GM21723 (cell line): Measurements from ENCODE around the gene GCDH.
"Not testable (repeated sequence)": the region's sequence is repeated elsewhere in the genome, so short reads cannot be mapped to it uniquely, and the experiment has no call there.

Source experiments
- ATAC-seq: cut with Tn5 transposase; IDR thresholded peaks from one replicate; pipeline ENCODE4 v1.9.1; 2021; ENCODE audit warnings: mild to moderate bottlenecking, moderate library complexity; ENCODE audit not compliant: unreplicated experiment

GCDH gene

GRCh38 chr19:12890787-12891552, at the start of gene GCDH:
Gene GCDH (plus strand): TSS chr19:12891160. CDS start chr19:12891305, 145 bp downstream.
- ATAC-seq = peak; percentile 87

GRCh38 chr19:12842511-12842910, 48.4 kb upstream of the GCDH start:
- no peak for ATAC-seq

GRCh38 chr19:12843328-12843727, 47.6 kb upstream of the GCDH start:
- ATAC-seq = no peak

DNA sequence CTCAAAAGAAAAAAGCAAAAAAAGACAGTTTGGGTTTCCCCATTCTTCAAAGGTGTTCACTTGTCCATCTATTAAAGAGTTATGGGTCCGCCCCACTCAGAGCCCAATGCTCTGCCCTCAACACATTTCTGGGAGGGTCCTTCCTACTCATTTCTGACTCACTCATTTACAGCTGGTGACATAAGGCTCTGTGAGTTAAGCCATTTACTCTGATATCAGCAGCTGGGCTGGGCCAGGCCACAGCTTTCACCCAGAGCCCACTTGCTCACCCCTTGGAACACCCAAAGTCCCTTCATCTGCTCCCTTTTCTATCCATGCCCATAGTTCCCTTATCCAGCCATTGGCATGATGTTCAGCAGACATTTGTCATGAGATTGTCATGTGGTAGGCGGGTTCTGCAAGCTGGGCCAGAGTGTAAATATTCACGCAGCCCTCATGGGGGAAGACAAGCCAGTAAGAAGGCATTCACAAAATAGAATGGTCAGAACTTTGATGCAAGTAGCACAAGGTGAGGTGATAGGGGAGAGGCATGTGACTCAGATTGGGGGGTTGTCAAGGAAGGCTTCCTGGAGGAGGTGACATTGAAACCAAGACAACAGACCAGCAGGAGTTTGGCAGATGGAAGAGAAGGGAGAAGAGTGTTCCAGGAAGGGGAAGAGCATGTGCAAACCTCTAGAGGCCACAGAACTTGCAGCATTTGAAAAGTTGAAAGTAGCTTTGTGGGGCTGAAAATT, 46.8 kb upstream of the GCDH start:
- ATAC-seq = no peak

DNA sequence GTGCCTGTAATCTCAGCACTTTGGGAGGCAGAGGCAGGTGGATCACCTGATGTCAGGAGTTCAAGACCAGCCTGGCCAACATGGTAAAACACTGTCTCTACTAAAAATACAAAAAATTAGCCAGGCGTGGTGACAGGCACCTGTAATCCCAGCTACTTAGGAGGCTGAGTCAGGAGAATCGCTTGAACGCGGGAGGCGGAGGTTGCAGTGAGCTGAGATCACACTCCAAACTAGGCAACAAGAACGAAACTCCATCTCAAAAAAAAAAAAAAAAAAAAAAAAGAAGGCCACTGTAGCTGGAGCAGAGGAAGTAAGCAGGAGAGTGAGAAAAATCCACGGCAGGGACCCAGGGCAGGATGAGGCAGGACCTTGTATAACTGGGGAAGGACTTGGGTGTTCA, 44.3 kb upstream of the GCDH start:
- not testable (repeated sequence) for ATAC-seq

DNA sequence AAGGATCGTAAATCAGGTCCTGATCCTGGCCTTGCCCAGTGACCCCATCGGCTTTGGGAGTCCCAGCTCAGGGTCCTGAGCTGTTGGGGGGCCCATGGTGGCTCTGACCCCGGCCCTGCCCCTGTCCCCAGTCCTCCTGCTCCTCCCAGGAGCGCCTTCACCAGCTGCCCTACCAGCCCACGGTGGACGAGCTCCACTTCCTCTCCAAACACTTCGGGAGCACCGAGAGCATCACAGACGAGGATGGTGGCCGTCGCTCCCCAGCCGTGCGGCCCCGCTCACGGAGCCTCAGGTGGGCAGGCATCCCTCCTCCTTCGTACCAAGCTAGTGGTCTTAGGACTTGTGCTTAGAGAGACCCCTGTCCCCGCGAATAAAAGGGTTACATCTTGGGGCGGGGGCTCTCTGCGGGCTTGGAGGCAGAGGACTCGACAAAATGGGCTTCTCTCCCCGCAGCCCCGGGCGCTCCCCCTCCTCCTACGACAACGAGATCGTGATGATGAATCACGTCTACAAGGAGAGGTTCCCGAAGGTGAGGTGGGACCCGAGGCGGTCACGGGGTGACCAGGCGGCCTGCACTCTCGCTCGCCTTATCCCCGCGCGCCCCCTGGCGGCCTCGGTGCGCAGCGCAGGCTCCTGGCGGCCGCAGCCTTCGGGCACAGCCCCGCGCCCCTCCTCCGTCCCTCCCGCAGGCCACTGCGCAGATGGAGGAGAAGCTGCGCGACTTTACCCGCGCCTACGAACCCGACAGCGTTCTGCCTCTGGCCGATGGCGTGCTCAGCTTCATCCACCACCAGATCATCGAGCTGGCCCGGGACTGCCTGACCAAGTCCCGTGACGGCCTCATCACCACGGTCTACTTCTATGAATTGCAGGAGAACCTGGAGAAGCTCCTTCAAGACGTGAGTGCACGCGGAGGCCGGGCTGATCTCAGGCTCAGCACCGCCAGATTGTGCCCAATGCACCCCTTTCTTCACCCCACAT, 43.5 kb upstream of the GCDH start:
- peak; percentile 56 for ATAC-seq

- ATAC-seq = no peak
These were observed 34.3 kb upstream of the GCDH start for GRCh38 chr19:12856653-12857052.

DNA sequence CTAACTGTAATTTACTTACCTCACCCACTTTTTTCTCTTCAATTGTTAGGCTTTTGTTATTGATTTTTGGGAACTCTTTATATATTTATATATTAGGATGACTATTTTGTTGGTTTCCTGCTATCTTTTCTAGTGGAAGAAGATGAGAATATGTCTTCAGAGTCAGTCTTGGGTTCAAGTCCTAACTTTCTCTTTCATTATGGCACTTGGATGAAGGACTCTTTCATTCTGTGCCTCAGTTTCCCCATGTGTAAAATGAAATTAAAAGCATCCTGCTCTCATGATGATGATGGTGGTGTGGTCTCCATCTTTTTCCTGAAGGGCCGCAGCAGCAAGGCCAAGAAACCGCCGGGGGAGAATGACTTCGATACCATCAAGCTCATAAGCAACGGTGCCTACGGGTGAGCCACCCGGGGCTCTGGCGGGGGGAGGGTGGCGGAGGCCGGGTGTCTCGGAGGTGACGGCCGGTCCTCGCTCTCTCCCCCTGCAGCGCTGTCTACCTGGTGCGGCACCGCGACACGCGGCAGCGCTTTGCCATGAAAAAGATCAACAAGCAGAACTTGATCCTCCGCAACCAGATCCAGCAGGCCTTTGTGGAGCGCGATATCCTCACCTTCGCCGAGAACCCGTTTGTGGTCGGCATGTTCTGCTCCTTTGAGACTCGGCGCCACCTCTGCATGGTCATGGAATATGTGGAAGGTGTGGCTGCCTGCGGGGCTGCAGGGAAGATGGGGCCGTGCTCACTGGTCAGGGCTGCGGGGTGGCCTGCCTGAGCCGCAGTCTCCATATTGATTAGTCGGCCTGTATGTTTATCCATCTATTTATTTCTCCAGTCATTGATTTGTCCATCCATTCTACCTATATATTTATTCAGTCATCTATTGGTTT, 32.7 kb upstream of the GCDH start:
- ATAC-seq = no peak

GRCh38 chr19:12859546-12859945, 31.4 kb upstream of the GCDH start:
- ATAC-seq = no peak

- ATAC-seq = no peak
These were observed 26.8 kb upstream of the GCDH start for GRCh38 chr19:12864143-12864542.

DNA sequence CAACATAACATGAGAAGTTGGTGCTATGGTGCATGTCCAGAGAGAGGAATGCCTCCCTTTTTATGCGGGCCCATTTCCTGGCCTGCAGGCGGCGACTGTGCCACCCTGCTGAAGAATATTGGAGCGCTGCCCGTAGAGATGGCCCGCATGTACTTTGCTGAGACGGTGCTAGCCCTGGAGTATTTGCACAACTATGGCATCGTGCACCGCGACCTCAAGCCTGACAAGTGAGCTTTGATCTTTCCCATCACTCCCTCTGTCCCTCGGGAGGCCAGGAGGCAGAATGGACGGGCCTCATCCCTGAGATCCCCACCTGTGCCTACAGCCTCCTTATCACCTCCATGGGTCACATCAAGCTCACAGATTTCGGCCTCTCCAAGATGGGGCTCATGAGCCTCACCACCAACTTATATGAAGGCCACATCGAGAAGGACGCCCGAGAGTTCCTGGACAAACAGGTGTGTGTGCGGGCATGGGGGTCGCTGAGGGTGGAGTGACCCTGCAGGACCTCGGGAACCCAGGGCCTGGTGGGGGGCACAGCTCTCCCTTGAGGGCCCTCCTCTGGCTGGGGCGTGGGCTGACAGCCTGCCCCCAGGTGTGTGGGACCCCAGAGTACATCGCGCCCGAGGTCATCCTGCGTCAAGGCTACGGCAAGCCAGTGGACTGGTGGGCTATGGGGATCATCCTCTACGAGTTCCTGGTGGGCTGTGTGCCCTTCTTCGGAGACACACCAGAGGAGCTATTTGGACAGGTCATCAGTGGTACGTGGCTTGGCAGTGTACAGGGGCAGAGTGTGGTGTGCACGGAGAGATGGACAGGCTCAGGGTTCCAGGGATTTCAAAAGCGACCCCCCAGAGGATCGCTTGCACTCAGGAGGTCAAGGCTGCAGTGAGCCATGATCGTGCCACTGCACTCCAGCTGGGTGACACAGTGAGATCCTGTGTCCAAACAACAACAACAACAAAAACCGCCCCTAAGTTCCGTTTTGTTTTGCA, 25.9 kb upstream of the GCDH start:
- no peak for ATAC-seq

- ATAC-seq = no peak
These were observed 25.1 kb upstream of the GCDH start for GRCh38 chr19:12865746-12866415.

DNA sequence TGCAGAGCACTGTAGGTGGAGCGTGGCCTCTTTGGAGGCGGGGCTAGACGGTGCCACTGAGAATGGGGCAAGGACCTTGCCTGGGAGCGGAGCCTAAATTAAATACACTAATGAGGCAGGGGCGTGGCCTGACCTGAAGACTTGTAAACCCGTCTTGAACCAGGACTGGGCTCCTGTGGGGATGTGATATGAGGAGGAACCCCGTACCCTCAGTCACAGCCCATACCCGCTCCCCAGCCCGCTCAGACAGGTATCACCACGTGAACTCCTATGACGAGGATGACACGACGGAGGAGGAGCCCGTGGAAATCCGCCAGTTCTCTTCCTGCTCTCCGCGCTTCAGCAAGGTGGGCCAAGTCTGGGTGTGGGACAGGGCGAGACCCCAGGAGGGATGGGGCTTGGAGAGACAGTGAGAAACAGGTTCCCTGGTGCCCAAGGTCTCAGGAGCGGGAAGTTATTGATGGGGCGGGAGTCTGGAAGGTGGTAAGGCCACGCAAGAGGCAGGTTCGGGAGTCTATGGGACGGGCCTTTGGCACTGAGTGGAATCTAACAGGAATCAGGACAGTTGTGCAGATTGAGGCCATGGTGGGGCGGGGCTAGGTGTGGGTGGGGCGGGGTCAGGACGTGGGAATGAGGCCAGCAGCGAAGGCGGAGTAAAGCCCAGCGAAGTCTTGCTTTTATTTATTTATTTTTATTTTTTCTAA, 24.4 kb upstream of the GCDH start:
- no peak for ATAC-seq

DNA sequence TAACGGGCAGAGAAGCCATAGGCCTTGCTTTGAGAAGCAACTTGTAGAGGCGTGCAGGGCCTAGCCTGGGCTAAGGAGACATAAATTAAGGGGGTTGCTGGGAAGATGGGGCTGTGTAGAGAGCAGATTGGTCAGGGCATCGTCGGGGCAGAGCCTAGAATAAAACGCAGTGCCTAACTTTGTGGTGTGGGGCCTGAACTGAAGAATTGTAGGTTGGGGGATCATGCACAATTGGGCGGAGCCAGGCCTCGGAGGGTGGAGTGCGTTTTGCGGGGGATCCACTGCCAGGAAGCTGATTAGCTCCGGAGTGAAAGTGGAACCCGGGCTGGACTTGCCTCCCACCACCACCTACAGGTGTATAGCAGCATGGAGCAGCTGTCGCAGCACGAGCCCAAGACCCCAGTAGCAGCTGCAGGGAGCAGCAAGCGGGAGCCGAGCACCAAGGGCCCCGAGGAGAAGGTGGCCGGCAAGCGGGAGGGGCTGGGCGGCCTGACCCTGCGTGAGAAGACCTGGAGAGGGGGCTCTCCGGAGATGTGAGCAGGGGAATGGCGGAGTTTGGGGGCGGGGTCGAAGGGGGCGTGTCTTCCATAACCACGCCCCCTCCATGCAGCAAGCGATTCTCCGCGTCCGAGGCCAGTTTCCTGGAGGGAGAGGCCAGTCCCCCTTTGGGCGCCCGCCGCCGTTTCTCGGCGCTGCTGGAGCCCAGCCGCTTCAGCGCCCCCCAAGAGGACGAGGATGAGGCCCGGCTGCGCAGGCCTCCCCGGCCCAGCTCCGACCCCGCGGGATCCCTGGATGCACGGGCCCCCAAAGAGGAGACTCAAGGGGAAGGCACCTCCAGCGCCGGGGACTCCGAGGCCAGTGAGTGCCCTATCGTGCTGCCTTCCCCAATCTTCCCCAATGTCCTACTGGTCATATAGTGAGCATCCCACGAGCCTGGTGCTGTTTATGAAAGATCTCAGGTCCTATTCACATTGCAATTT, 23.6 kb upstream of the GCDH start:
- peak; percentile 52 for ATAC-seq

- no peak for ATAC-seq
These were observed 22.3 kb upstream of the GCDH start for GRCh38 chr19:12868540-12869112.

DNA sequence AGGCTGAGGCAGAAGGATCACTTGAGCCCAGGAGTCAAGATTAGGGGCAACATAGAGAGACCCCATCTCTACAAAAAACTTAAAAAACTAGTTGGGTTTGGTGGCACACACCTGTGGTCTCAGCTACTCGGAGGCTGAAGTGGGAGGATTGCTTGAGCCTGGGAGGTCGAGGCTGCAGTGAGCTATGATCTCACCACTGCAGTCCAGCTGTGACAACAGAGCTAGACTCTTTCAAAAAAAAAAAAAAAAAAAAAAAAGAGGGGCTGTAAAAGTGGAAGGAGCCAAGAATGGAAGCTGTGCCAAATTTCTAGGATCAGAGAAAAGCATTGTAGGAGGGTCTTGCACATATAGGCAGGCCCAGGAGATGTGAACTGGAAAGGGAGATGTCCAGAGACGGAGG, 19.3 kb upstream of the GCDH start:
- no peak for ATAC-seq
